Liver (tissue), 3 donors: ENCODE results near the gene TOR4A.

Source experiments
- EGR1 ChIP-seq, 2 donors: IDR thresholded peaks; 2 replicates each; pipeline ENCODE4 v1.6.1; 2016 to 2018; ENCODE audit warnings: antibody characterized with exemption in 2 of 2, low read depth in 2 of 2
- GABPA ChIP-seq, 2 donors: IDR thresholded peaks in 1 of 2; conservative IDR thresholded peaks in 1 of 2; 2 replicates each; pipeline ENCODE4 v1.6.1; 2016; ENCODE audit warnings: antibody characterized with exemption in 2 of 2, mild to moderate bottlenecking in 1 of 2, moderate library complexity in 1 of 2
- HNF4G ChIP-seq: IDR thresholded peaks from 2 replicates; pipeline ENCODE4 v1.6.1; 2016; ENCODE audit warnings: antibody characterized with exemption
- JUND ChIP-seq, 2 donors: IDR thresholded peaks; 2 replicates each; pipeline ENCODE4 v1.6.1; 2016; ENCODE audit warnings: antibody characterized with exemption in 2 of 2
- RAD21 ChIP-seq, 2 donors: IDR thresholded peaks; 2 replicates each; pipeline ENCODE4 v1.6.1; 2016; ENCODE audit warnings: antibody characterized with exemption in 2 of 2, mild to moderate bottlenecking in 2 of 2
- SP1 ChIP-seq: IDR thresholded peaks from 2 replicates; pipeline ENCODE4 v1.6.1; 2018; ENCODE audit warnings: antibody characterized with exemption, mild to moderate bottlenecking
- TAF1 ChIP-seq: conservative IDR thresholded peaks from 2 replicates; pipeline ENCODE4 v1.6.1; 2016; ENCODE audit warnings: antibody characterized with exemption, mild to moderate bottlenecking
- YY1 ChIP-seq: IDR thresholded peaks from 2 replicates; pipeline ENCODE4 v1.6.1; 2016; ENCODE audit warnings: antibody characterized with exemption, mild to moderate bottlenecking
- TF ChIP-seq, protein P1 (sequence below): fragments of 150-350 bp; IDR thresholded peaks from 2 replicates; pipeline ENCODE4 v1.5.1; 2017; ENCODE audit warnings: improper control_type of control experiment, low read depth, low read length; ENCODE audit not compliant: missing input control
- TF ChIP-seq, protein P2 (sequence below): IDR thresholded peaks from 2 replicates; pipeline ENCODE4 v1.6.1; 2016; ENCODE audit warnings: antibody characterized with exemption, mild to moderate bottlenecking
- TF ChIP-seq, protein P3 (sequence below): IDR thresholded peaks from 2 replicates; pipeline ENCODE4 v1.6.1; 2016; ENCODE audit warnings: antibody characterized with exemption
- TF ChIP-seq, protein P4 (sequence below): IDR thresholded peaks from 2 replicates; pipeline ENCODE4 v1.6.1; 2016; ENCODE audit warnings: antibody characterized with exemption
- TF ChIP-seq, protein P5 (sequence below): IDR thresholded peaks from 2 replicates; pipeline ENCODE4 v1.6.1; 2016; ENCODE audit warnings: antibody characterized with exemption
- donor health status: healthy.
- donor health status: healthy.

DNA sequence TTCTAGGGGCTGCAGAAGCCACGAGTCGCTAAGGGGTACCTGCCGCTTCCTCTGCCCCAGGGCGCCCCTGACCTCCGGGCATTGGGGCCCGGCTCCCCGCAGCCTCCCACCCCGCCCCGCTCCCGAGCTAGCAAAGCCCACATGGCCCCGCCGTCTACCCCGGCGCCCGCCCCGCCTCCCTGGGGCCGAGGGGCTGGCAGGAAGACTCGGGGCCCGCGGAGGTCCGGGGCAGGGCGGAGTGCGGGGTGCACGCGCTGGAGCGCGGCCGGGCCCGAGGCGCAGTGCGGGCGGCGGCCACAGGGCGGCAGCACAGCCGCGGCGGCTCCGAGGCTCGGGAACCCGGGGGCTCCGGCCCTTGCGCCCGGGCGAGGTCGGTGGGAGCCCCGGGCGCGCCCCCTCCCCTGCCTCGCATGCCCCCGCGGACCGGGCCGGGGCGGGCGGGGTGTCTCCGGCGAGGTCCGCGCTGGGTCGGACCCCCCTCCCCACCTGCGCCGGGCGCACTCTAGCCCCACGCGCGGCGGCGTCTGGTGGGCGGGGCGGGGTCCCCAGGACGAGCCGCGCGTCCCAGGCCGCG lies 17.8 kb downstream of the TOR4A start:
- TF ChIP-seq, protein P1, sequence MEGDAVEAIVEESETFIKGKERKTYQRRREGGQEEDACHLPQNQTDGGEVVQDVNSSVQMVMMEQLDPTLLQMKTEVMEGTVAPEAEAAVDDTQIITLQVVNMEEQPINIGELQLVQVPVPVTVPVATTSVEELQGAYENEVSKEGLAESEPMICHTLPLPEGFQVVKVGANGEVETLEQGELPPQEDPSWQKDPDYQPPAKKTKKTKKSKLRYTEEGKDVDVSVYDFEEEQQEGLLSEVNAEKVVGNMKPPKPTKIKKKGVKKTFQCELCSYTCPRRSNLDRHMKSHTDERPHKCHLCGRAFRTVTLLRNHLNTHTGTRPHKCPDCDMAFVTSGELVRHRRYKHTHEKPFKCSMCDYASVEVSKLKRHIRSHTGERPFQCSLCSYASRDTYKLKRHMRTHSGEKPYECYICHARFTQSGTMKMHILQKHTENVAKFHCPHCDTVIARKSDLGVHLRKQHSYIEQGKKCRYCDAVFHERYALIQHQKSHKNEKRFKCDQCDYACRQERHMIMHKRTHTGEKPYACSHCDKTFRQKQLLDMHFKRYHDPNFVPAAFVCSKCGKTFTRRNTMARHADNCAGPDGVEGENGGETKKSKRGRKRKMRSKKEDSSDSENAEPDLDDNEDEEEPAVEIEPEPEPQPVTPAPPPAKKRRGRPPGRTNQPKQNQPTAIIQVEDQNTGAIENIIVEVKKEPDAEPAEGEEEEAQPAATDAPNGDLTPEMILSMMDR: peak; percentile 73
- TF ChIP-seq, protein P2, sequence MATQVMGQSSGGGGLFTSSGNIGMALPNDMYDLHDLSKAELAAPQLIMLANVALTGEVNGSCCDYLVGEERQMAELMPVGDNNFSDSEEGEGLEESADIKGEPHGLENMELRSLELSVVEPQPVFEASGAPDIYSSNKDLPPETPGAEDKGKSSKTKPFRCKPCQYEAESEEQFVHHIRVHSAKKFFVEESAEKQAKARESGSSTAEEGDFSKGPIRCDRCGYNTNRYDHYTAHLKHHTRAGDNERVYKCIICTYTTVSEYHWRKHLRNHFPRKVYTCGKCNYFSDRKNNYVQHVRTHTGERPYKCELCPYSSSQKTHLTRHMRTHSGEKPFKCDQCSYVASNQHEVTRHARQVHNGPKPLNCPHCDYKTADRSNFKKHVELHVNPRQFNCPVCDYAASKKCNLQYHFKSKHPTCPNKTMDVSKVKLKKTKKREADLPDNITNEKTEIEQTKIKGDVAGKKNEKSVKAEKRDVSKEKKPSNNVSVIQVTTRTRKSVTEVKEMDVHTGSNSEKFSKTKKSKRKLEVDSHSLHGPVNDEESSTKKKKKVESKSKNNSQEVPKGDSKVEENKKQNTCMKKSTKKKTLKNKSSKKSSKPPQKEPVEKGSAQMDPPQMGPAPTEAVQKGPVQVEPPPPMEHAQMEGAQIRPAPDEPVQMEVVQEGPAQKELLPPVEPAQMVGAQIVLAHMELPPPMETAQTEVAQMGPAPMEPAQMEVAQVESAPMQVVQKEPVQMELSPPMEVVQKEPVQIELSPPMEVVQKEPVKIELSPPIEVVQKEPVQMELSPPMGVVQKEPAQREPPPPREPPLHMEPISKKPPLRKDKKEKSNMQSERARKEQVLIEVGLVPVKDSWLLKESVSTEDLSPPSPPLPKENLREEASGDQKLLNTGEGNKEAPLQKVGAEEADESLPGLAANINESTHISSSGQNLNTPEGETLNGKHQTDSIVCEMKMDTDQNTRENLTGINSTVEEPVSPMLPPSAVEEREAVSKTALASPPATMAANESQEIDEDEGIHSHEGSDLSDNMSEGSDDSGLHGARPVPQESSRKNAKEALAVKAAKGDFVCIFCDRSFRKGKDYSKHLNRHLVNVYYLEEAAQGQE: no peak
- no peak for TF ChIP-seq SP1
- TF ChIP-seq, protein P3, sequence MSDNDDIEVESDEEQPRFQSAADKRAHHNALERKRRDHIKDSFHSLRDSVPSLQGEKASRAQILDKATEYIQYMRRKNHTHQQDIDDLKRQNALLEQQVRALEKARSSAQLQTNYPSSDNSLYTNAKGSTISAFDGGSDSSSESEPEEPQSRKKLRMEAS: no peak
- TF ChIP-seq, protein P4, sequence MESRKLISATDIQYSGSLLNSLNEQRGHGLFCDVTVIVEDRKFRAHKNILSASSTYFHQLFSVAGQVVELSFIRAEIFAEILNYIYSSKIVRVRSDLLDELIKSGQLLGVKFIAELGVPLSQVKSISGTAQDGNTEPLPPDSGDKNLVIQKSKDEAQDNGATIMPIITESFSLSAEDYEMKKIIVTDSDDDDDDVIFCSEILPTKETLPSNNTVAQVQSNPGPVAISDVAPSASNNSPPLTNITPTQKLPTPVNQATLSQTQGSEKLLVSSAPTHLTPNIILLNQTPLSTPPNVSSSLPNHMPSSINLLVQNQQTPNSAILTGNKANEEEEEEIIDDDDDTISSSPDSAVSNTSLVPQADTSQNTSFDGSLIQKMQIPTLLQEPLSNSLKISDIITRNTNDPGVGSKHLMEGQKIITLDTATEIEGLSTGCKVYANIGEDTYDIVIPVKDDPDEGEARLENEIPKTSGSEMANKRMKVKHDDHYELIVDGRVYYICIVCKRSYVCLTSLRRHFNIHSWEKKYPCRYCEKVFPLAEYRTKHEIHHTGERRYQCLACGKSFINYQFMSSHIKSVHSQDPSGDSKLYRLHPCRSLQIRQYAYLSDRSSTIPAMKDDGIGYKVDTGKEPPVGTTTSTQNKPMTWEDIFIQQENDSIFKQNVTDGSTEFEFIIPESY: no peak
- TF ChIP-seq, protein P5, sequence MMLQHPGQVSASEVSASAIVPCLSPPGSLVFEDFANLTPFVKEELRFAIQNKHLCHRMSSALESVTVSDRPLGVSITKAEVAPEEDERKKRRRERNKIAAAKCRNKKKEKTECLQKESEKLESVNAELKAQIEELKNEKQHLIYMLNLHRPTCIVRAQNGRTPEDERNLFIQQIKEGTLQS: no peak
- no peak for TF ChIP-seq YY1
- no peak for TF ChIP-seq JUND (IDR thresholded peaks at IDR 0.05)
- TF ChIP-seq GABPA (IDR thresholded peaks at IDR 0.05 in 1 of 2, conservative IDR thresholded peaks at IDR 0.05 in 1 of 2): no peak
- no peak for TF ChIP-seq TAF1
- no peak for TF ChIP-seq HNF4G
- no peak for TF ChIP-seq EGR1 (IDR thresholded peaks at IDR 0.05; ENCODE audit: low read depth in 2 of 2)
- TF ChIP-seq RAD21 (IDR thresholded peaks at IDR 0.05): no peak
